ENCODE results near the gene ARVCF.

DNA sequence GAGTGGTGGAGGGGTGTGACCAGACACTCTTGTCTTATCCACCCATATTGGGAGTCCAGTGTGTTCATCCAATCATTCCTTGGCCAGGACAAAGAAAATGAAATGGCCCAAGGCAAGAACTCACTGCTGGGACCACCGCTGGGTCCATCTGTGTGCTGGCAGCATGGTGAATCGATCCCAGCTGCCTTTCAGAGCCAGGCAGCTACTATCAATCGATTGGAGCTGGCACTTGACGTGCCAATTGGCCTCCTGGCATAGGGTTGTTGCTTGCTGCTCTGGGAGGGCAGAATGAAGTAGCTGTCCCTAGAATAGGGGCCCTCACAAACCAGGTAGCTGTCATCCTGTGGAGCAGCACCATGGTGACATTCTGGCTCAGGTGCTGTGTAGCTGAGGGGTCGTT lies 1.4 kb upstream of the ARVCF start:
- no peak for TF ChIP-seq EZH2 (IDR thresholded peaks at IDR 0.05; ENCODE audit: insufficient read depth, poor library complexity, severe bottlenecking)
- TF ChIP-seq EZH2phosphoT487 (IDR thresholded peaks at IDR 0.05; ENCODE audit: insufficient read depth, low read depth): no peak
